Gastroesophageal sphincter (tissue), 3 donors: ENCODE measurements around the gene CIAO1.

Experiments
- POLR2A ChIP-seq, 2 donors: fragments of 450-650 bp; IDR thresholded peaks; one replicate each; pipeline ENCODE4 v1.6.1; 2017; ENCODE audit warnings: antibody characterized with exemption in 2 of 2, mild to moderate bottlenecking in 2 of 2, moderate library complexity in 1 of 2
- TF ChIP-seq, protein P1 (sequence below), 4 experiments: fragments of 200-600 bp in 2 of 4; fragments of 450-650 bp in 2 of 4; sonication (generic) in 1 of 4; IDR thresholded peaks; one replicate each; pipeline ENCODE4 v1.5.1; 2017 to 2019; ENCODE audit warnings: antibody characterized with exemption in 4 of 4, mild to moderate bottlenecking in 2 of 4, moderate library complexity in 2 of 4

GRCh38 chr2:96259497-96259921, 6.5 kb upstream of the CIAO1 start:
- TF ChIP-seq, protein P1, sequence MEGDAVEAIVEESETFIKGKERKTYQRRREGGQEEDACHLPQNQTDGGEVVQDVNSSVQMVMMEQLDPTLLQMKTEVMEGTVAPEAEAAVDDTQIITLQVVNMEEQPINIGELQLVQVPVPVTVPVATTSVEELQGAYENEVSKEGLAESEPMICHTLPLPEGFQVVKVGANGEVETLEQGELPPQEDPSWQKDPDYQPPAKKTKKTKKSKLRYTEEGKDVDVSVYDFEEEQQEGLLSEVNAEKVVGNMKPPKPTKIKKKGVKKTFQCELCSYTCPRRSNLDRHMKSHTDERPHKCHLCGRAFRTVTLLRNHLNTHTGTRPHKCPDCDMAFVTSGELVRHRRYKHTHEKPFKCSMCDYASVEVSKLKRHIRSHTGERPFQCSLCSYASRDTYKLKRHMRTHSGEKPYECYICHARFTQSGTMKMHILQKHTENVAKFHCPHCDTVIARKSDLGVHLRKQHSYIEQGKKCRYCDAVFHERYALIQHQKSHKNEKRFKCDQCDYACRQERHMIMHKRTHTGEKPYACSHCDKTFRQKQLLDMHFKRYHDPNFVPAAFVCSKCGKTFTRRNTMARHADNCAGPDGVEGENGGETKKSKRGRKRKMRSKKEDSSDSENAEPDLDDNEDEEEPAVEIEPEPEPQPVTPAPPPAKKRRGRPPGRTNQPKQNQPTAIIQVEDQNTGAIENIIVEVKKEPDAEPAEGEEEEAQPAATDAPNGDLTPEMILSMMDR (IDR thresholded peaks at IDR 0.05) = no peak
- no peak for TF ChIP-seq POLR2A (IDR thresholded peaks at IDR 0.05)
